ENCODE data around the gene GRIK3.

- TF ChIP-seq CTCF (IDR thresholded peaks at IDR 0.05; ENCODE audit: low read depth, low read length, missing input control): no peak
- no peak for TF ChIP-seq YY1 (IDR thresholded peaks at IDR 0.05)
- TF ChIP-seq FOXA1 (IDR thresholded peaks at IDR 0.05): no peak
- no peak for TF ChIP-seq GABPA (IDR thresholded peaks at IDR 0.05 in 1 of 2, conservative IDR thresholded peaks at IDR 0.05 in 1 of 2)
- no peak for TF ChIP-seq MAX (IDR thresholded peaks at IDR 0.05)
- TF ChIP-seq SP1 (IDR thresholded peaks at IDR 0.05): no peak
These were observed 263.1 kb downstream of the GRIK3 start for GRCh38 chr1:36771240-36771639.

Measured in liver (tissue), 3 donors.